PFSK-1 (cell line): ENCODE data around the gene NAALADL1.
A peak's percentile ranks its signal among the peaks of the same experiment; 100 is the strongest.

Source experiments
- FOXP2 ChIP-seq: optimal IDR thresholded peaks from 2 replicates; pipeline ENCODE3; 2011; ENCODE audit warnings: borderline replicate concordance, control low read depth, inconsistent platforms; ENCODE audit not compliant: insufficient read depth; ENCODE audit errors: extremely low read length, extremely low read depth
- POLR2AphosphoS5 ChIP-seq: IDR thresholded peaks from 2 replicates; pipeline ENCODE4 v1.6.1; 2012; ENCODE audit warnings: low read depth, mild to moderate bottlenecking, control low read depth, low read length, moderate library complexity
- SIN3A ChIP-seq: IDR thresholded peaks from 2 replicates; pipeline ENCODE4 v1.6.1; 2012; ENCODE audit warnings: mild to moderate bottlenecking, low read length, moderate library complexity, borderline replicate concordance; ENCODE audit not compliant: insufficient read depth
- TAF1 ChIP-seq: IDR thresholded peaks from 2 replicates; pipeline ENCODE4 v1.6.1; 2012; ENCODE audit warnings: low read length, control low read depth, borderline replicate concordance; ENCODE audit not compliant: insufficient read depth
- TF ChIP-seq, protein P1 (sequence below), 2 experiments: IDR thresholded peaks; 2 replicates each; pipeline versions ENCODE4 v1.6.1 to v1.8.0; 2011 to 2012; ENCODE audit warnings: low read depth in 2 of 2, low read length in 2 of 2, control low read depth in 1 of 2, inconsistent platforms in 1 of 2, mild to moderate bottlenecking in 1 of 2, moderate library complexity in 1 of 2; ENCODE audit not compliant: insufficient read depth in 1 of 2

The NAALADL1 gene

DNA sequence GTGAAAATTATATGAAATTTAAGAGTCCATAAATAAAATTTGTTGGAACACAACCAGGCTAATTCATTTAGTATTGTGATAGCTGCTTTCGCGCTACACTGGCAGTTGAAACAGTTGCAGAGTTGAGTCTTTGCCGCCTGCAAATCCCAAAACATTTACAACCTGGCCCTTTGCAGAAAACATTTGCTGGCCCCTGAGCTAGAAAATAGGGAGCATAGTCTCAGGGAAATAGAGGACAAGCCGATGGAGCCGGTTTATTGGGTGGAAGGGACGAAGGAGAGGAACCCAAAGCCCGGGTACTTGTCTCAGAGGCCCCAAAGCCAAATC, 17.9 kb downstream of the NAALADL1 start:
- TF ChIP-seq POLR2AphosphoS5: no peak
- TF ChIP-seq SIN3A: no peak
- no peak for TF ChIP-seq TAF1

- no peak for TF ChIP-seq TAF1
- no peak for TF ChIP-seq FOXP2
- TF ChIP-seq, protein P1, sequence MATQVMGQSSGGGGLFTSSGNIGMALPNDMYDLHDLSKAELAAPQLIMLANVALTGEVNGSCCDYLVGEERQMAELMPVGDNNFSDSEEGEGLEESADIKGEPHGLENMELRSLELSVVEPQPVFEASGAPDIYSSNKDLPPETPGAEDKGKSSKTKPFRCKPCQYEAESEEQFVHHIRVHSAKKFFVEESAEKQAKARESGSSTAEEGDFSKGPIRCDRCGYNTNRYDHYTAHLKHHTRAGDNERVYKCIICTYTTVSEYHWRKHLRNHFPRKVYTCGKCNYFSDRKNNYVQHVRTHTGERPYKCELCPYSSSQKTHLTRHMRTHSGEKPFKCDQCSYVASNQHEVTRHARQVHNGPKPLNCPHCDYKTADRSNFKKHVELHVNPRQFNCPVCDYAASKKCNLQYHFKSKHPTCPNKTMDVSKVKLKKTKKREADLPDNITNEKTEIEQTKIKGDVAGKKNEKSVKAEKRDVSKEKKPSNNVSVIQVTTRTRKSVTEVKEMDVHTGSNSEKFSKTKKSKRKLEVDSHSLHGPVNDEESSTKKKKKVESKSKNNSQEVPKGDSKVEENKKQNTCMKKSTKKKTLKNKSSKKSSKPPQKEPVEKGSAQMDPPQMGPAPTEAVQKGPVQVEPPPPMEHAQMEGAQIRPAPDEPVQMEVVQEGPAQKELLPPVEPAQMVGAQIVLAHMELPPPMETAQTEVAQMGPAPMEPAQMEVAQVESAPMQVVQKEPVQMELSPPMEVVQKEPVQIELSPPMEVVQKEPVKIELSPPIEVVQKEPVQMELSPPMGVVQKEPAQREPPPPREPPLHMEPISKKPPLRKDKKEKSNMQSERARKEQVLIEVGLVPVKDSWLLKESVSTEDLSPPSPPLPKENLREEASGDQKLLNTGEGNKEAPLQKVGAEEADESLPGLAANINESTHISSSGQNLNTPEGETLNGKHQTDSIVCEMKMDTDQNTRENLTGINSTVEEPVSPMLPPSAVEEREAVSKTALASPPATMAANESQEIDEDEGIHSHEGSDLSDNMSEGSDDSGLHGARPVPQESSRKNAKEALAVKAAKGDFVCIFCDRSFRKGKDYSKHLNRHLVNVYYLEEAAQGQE (IDR thresholded peaks at IDR 0.05; ENCODE audit: insufficient read depth in 1 of 2, low read depth in 2 of 2, low read length in 2 of 2): no peak
- no peak for TF ChIP-seq POLR2AphosphoS5
- no peak for TF ChIP-seq SIN3A
These were observed 21.4 kb downstream of the NAALADL1 start for GRCh38 chr11:65036931-65037330.

- no peak for TF ChIP-seq TAF1
- TF ChIP-seq FOXP2: no peak
- TF ChIP-seq POLR2AphosphoS5: no peak
- TF ChIP-seq, protein P1 (IDR thresholded peaks at IDR 0.05; ENCODE audit: insufficient read depth in 1 of 2, low read depth in 2 of 2, low read length in 2 of 2): no peak
- no peak for TF ChIP-seq SIN3A
These were observed 22.8 kb downstream of the NAALADL1 start for GRCh38 chr11:65035579-65035978.

DNA sequence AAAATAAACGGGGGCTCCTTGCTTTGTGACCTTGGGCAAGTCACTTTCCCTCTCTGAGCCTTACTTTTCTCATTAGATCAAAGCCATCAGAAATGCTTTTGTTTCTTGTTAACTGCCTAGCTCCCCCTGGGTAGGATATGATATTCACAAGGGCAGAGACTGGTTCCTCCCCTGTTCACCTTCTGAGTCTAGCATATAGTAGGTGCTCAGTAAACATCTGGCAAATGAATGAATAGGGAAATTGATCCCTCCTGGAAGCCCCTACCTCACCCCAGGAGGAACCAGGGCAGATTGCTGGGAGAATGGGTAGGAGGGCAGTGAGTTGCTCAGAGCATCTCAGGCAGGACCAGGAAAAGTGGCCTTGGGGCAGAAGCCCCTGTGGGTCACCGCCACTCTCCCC, 23.9 kb downstream of the NAALADL1 start:
- TF ChIP-seq SIN3A: no peak
- TF ChIP-seq FOXP2: no peak
- no peak for TF ChIP-seq TAF1
- TF ChIP-seq, protein P1 (IDR thresholded peaks at IDR 0.05; ENCODE audit: insufficient read depth in 1 of 2, low read depth in 2 of 2, low read length in 2 of 2): no peak
- no peak for TF ChIP-seq POLR2AphosphoS5

DNA sequence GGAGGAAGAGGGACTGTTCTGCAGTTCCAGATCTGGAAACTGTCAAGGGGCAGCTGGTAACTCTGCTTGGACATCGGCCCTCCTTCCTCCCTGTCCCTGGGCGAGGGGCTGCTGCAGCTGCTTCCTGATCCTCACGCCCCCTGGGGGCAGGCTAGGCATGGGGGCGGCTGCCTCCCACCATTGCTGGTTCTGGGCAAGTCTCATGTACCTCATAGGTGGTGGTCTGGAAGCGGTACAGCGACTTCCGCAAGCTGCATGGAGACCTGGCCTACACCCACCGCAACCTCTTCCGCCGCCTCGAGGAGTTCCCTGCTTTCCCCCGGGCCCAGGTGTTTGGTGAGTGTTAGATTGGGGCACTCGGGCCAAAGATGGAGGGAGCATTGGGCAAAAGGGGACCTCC, 26.1 kb downstream of the NAALADL1 start:
- no peak for TF ChIP-seq SIN3A
- no peak for TF ChIP-seq TAF1

DNA sequence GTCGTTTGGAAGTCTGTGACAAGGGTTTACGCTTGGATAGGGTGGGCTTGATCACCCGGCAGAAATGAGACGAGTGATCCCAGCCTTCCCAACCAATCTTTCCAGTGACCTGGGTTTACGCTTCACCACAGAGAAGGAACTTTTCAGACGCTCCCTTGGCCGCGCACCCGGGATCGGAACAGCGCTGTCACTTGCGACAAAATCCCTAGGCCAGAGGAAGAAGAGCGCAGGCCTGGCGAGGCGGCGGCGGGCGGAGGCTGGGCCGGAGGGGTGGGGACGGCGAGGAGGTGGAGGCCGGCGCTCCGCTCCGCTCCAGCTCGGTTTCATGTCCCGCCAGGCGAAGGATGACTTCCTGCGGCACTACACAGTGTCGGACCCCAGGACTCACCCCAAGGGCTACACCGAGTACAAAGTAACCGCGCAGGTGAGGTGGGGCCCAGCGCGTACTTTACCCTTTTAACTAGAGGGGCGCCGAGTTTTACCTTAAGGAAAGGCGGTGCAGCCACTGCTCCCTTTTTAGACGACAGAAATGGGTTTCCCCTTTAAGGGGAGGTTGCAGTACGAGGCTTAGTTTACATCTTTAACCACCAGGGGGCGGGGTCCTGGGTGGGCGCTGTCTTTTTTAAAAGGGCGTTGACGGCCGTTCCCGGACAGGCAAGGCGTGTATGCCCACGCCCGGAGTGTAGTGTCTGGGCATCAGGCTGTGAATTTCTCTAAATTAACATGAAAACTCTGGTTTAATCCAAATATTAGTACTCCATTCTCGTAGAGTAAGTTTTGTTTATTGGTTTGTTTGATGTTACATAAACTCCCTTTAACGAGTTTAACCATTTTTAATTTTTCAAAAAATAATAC, 30.9 kb downstream of the NAALADL1 start, which contains the start of gene SNX15:
Gene SNX15, plus strand, starts transcription at position 227 of the 855 bp plus-strand sequence. Its CDS starts 99 bp downstream, at position 326.
- TF ChIP-seq, protein P1 (IDR thresholded peaks at IDR 0.05; ENCODE audit: insufficient read depth in 1 of 2, low read depth in 2 of 2, low read length in 2 of 2): no peak
- TF ChIP-seq TAF1 (peak; percentile 64; the same call in 1 of the 2 replicates), FOXP2 (peak; percentile 24), SIN3A (peak; percentile 96; the same call in 1 of the 2 replicates), POLR2AphosphoS5 (peak; percentile 80)
